WTC11 (cell line): ENCODE results near the gene C1orf115. TPM values are rescaled to one million over a fixed set of nuclear protein-coding genes. Genes with fewer than 3 reads are reported as not detected.

Experiments used
- ATAC-seq: fragments of 200-7000 bp; cut with Tn5 transposase; 2 replicates; pipeline ENCODE4 v1.10.0; 2021; ENCODE audit warnings: mild to moderate bottlenecking, moderate library complexity
- CTCF ChIA-PET: fragments of 300-600 bp; sonication (Branson Sonifier 250); formaldehyde crosslinking; loops from one replicate; lab custom pipeline; 2021; ENCODE audit warnings: antibody characterized with exemption; lab: Charles Lee
- POLR2A ChIA-PET: fragments of 350-600 bp; sonication (Branson Sonifier 250); formaldehyde crosslinking; loops from one replicate; lab custom pipeline; 2021; ENCODE audit warnings: antibody characterized with exemption; lab: Charles Lee
- DNase-seq: peaks from one replicate; pipeline ENCODE4 v3.0.0; 2021; ENCODE audit warnings: low spot score
- H3K27ac Mint-ChIP-seq: 2 replicates; pipeline ENCODE4 v1.8.0; 2021; ENCODE audit warnings: mixed read lengths
- H3K27me3 Mint-ChIP-seq: 2 replicates; pipeline ENCODE4 v1.8.0; 2021; ENCODE audit warnings: low read depth, mild to moderate bottlenecking, moderate library complexity, mixed read lengths
- H3K36me3 Mint-ChIP-seq: 2 replicates; pipeline ENCODE4 v1.8.0; 2021; ENCODE audit warnings: mixed read lengths
- H3K4me1 Mint-ChIP-seq: 2 replicates; pipeline ENCODE4 v1.8.0; 2022; ENCODE audit warnings: mixed read lengths
- H3K4me3 Mint-ChIP-seq: 2 replicates; pipeline ENCODE4 v1.8.0; 2021; ENCODE audit warnings: mild to moderate bottlenecking, moderate library complexity, mixed read lengths
- H3K9me3 Mint-ChIP-seq: 2 replicates; pipeline ENCODE4 v1.8.0; 2021; ENCODE audit warnings: mixed read lengths
- ATF6 ChIP-seq: sonication (generic); formaldehyde crosslinking; IDR thresholded peaks from 2 replicates; pipeline ENCODE4 v1.8.1; 2023; ENCODE audit warnings: mild to moderate bottlenecking, missing genetic modification reagents
- MLX ChIP-seq: sonication (generic); formaldehyde crosslinking; IDR thresholded peaks from 2 replicates; pipeline ENCODE4 v1.8.1; 2023; ENCODE audit warnings: mild to moderate bottlenecking, missing genetic modification reagents, moderate library complexity
- NFYB ChIP-seq: sonication (generic); formaldehyde crosslinking; conservative IDR thresholded peaks from 2 replicates; pipeline ENCODE4 v1.8.0; 2022; ENCODE audit warnings: low read depth, missing genetic modification reagents
- NR1H2 ChIP-seq: sonication (generic); formaldehyde crosslinking; IDR thresholded peaks from 2 replicates; pipeline ENCODE4 v1.9.0; 2021; ENCODE audit warnings: mild to moderate bottlenecking, moderate library complexity, missing genetic modification reagents
- NR2C2 ChIP-seq: sonication (generic); formaldehyde crosslinking; IDR thresholded peaks from 2 replicates; pipeline ENCODE4 v1.8.0; 2022; ENCODE audit warnings: mild to moderate bottlenecking, missing genetic modification reagents
- SMAD4 ChIP-seq: sonication (generic); formaldehyde crosslinking; IDR thresholded peaks from 2 replicates; pipeline ENCODE4 v1.8.0; 2022; ENCODE audit warnings: mild to moderate bottlenecking, missing genetic modification reagents
- TCF7 ChIP-seq: sonication (generic); formaldehyde crosslinking; IDR thresholded peaks from 2 replicates; pipeline ENCODE4 v1.8.0; 2022; ENCODE audit warnings: mild to moderate bottlenecking, low read depth, missing genetic modification reagents, moderate library complexity
- ZNF263 ChIP-seq: sonication (generic); formaldehyde crosslinking; IDR thresholded peaks from 2 replicates; pipeline ENCODE4 v1.8.1; 2022; ENCODE audit warnings: low read depth, mild to moderate bottlenecking, moderate library complexity, missing genetic modification reagents
- total RNA-seq: library from RNA; stranded (reverse); gene quantifications from 3 replicates; pipeline ENCODE4 v1.2.3, GENCODE V29; 2021
- TF ChIP-seq, protein P1 (sequence below): sonication (generic); formaldehyde crosslinking; IDR thresholded peaks from 2 replicates; pipeline ENCODE4 v1.8.1; 2022; ENCODE audit warnings: mild to moderate bottlenecking, missing genetic modification reagents, moderate library complexity, borderline replicate concordance
- TF ChIP-seq, protein P2 (sequence below): sonication (generic); formaldehyde crosslinking; IDR thresholded peaks from 2 replicates; pipeline ENCODE4 v1.8.0; 2023; ENCODE audit warnings: missing genetic modification reagents, mild to moderate bottlenecking, borderline replicate concordance
- TF ChIP-seq, protein P3 (sequence below): sonication (generic); formaldehyde crosslinking; IDR thresholded peaks from 2 replicates; pipeline ENCODE4 v1.8.1; 2023; ENCODE audit warnings: mild to moderate bottlenecking, moderate library complexity, missing genetic modification reagents

C1orf115 gene
- total RNA-seq, 1 experiment from 2014 or later, result 10.0 TPM

DNA sequence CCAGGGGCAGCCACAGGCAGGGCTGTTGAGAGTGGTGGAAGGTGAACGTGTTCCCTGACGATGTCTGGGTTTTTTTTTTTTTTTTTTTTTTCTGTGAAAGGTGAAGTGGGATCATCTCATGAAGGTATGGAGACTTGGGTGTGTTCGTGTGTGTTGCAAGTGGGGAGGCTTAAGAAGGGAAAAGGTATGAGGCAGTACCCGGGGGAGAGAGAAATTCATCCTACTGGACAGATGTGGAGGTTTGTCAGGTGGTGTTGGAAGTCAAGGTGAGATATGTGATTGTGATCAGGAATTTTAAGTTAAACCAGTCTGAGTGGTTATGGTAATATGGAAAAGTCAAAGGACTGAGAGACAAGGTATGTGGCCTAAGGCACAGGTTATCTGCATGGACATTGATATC, 5.3 kb downstream of the C1orf115 start:
- CTCF ChIA-PET, result interaction anchor here (1.3 kb wide), 1 partner anchor 80 kb away, joined by 3 read pairs; no protein-coding TSS in a partner anchor

DNA sequence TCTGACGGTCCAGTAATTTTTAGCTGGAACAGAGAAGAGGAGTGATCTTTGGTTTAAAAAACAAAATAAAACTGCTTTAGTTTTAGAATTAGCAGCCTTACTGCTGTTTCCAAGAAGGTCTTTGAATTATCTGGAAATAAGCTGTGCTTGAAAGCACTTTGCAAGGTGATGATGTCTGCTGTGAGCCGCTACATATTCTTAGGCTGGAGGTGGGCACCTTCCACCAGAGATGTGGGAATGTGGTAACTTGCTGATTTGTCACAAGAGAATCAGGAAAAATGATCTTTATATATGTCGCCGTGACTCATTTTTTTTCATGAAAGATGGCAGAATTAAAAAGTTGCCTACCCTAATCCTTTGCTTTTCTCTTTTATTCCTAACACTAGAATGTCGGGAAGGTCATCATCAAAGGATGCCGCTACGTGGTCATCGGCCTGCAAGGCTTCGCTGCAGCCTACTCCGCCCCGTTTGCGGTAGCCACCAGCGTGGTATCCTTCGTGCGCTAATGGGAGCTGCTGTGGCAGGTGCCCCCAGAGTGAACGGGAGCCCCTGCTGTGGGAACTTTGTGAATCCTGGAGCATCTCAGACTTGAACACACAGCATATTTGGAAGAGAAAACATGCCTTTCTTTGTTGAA, 6.2 kb downstream of the C1orf115 start:
- no peak overlapping the region for H3K27ac Mint-ChIP-seq
- H3K9me3 Mint-ChIP-seq, result no peaks in the 10 kb centered on the region
- TF ChIP-seq MLX (CRISPR knock-in tag), result no peak
- TF ChIP-seq, protein P1, sequence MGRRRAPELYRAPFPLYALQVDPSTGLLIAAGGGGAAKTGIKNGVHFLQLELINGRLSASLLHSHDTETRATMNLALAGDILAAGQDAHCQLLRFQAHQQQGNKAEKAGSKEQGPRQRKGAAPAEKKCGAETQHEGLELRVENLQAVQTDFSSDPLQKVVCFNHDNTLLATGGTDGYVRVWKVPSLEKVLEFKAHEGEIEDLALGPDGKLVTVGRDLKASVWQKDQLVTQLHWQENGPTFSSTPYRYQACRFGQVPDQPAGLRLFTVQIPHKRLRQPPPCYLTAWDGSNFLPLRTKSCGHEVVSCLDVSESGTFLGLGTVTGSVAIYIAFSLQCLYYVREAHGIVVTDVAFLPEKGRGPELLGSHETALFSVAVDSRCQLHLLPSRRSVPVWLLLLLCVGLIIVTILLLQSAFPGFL (CRISPR knock-in tag), result no peak
- ChIA-PET POLR2A (no interaction called here), CTCF (interaction anchor here (1.2 kb wide), 2 partner anchors 10 to 37 kb away, joined by 3 read pairs; no protein-coding TSS in a partner anchor)
- H3K36me3 Mint-ChIP-seq, result no peaks in the 10 kb centered on the region
- ATAC-seq (no peak), DNase-seq (no peak)
- H3K27me3 Mint-ChIP-seq, result peaks cover 15% of the 10 kb centered on the region
- no peak overlapping the region for H3K4me3 Mint-ChIP-seq
- H3K4me1 Mint-ChIP-seq, result peaks cover 26% of the 10 kb centered on the region

More for the DNA sequence above, 5.3 kb downstream of the C1orf115 start:
- Mint-ChIP-seq H3K4me3 (no peak overlapping the region), H3K4me1 (peaks cover 22% of the 10 kb centered on the region), H3K9me3 (no peaks in the 10 kb centered on the region), H3K36me3 (no peaks in the 10 kb centered on the region), H3K27ac (no peak overlapping the region), H3K27me3 (peaks cover 22% of the 10 kb centered on the region)
- ATAC-seq, result no peak
- POLR2A ChIA-PET, result no interaction called here
- TF ChIP-seq SMAD4 (no peak), NR1H2 (CRISPR knock-in tag) (no peak), TCF7 (no peak), NFYB (CRISPR knock-in tag) (no peak), ZNF263 (CRISPR knock-in tag) (no peak), ATF6 (no peak), NR2C2 (CRISPR knock-in tag) (no peak)
- TF ChIP-seq, protein P2, sequence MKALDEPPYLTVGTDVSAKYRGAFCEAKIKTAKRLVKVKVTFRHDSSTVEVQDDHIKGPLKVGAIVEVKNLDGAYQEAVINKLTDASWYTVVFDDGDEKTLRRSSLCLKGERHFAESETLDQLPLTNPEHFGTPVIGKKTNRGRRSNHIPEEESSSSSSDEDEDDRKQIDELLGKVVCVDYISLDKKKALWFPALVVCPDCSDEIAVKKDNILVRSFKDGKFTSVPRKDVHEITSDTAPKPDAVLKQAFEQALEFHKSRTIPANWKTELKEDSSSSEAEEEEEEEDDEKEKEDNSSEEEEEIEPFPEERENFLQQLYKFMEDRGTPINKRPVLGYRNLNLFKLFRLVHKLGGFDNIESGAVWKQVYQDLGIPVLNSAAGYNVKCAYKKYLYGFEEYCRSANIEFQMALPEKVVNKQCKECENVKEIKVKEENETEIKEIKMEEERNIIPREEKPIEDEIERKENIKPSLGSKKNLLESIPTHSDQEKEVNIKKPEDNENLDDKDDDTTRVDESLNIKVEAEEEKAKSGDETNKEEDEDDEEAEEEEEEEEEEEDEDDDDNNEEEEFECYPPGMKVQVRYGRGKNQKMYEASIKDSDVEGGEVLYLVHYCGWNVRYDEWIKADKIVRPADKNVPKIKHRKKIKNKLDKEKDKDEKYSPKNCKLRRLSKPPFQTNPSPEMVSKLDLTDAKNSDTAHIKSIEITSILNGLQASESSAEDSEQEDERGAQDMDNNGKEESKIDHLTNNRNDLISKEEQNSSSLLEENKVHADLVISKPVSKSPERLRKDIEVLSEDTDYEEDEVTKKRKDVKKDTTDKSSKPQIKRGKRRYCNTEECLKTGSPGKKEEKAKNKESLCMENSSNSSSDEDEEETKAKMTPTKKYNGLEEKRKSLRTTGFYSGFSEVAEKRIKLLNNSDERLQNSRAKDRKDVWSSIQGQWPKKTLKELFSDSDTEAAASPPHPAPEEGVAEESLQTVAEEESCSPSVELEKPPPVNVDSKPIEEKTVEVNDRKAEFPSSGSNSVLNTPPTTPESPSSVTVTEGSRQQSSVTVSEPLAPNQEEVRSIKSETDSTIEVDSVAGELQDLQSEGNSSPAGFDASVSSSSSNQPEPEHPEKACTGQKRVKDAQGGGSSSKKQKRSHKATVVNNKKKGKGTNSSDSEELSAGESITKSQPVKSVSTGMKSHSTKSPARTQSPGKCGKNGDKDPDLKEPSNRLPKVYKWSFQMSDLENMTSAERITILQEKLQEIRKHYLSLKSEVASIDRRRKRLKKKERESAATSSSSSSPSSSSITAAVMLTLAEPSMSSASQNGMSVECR (CRISPR knock-in tag), result no peak
- TF ChIP-seq, protein P1 (CRISPR knock-in tag), result no peak
- TF ChIP-seq, protein P3, sequence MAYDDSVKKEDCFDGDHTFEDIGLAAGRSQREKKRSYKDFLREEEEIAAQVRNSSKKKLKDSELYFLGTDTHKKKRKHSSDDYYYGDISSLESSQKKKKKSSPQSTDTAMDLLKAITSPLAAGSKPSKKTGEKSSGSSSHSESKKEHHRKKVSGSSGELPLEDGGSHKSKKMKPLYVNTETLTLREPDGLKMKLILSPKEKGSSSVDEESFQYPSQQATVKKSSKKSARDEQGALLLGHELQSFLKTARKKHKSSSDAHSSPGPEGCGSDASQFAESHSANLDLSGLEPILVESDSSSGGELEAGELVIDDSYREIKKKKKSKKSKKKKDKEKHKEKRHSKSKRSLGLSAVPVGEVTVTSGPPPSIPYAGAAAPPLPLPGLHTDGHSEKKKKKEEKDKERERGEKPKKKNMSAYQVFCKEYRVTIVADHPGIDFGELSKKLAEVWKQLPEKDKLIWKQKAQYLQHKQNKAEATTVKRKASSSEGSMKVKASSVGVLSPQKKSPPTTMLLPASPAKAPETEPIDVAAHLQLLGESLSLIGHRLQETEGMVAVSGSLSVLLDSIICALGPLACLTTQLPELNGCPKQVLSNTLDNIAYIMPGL, result no peak
- TF ChIP-seq, all 79 proteins: peak for 0
- DNase-seq, result no peak
